HepG2 (cell line): ENCODE results near the gene TMEM39B. TPM values are rescaled to one million over a fixed set of nuclear protein-coding genes. Genes with fewer than 3 reads are reported as not detected.

Source experiments
- ATAC-seq: fragments of 200-7000 bp; cut with Tn5 transposase; 3 replicates; pipeline ENCODE4 v1.9.1; 2020; ENCODE audit warnings: mild to moderate bottlenecking, moderate library complexity
- BruUV-seq: library from RNA; stranded (reverse); fragments of 400-500 nt; replicated peaks from 2 replicates; lab custom pipeline; 2021; lab: Mats Ljungman, UMichigan
- CTCF ChIA-PET: fragments of 300-600 bp; formaldehyde crosslinking; extraction: SDS; loops from one replicate; lab custom pipeline; 2021; ENCODE audit warnings: low total read pairs, inconsistent platforms, low intra/inter-chr PET ratio; lab: Yijun Ruan, JAX
- POLR2A ChIA-PET: fragments of 350-600 bp; sonication (Branson Sonifier 250); formaldehyde crosslinking; loops from one replicate; lab custom pipeline; 2020; ENCODE audit warnings: antibody characterized with exemption, inconsistent platforms; lab: Yijun Ruan, JAX
- DNase-seq: peaks from one replicate; pipeline ENCODE4 v3.0.0-alpha.2; 2015; ENCODE audit warnings: low spot score
- FAIRE-seq: peaks from 3 replicates; lab custom pipeline; 2011; peaks lifted over from hg19 to GRCh38; lab: Jason Lieb, UNC
- H2AFZ ChIP-seq: one replicate; pipeline ENCODE4 v1.6.1; 2011; ENCODE audit warnings: low read length, inconsistent platforms
- H3K27ac ChIP-seq: fragments of 300-600 bp; 3 replicates; pipeline ENCODE4 v1.8.0; 2011; ENCODE audit warnings: mixed run types, mild to moderate bottlenecking, mixed read lengths, low read length, inconsistent platforms; ENCODE audit not compliant: insufficient read depth; ENCODE audit errors: extremely low read length
- H3K27me3 ChIP-seq, 2 experiments: fragments of 200-600 bp in 1 of 2; 2 replicates in 1 of 2; 3 replicates in 1 of 2; pipeline versions ENCODE4 v1.6.0 to v1.8.0; 2011; ENCODE audit warnings: low read length in 2 of 2, mild to moderate bottlenecking in 2 of 2, moderate library complexity in 2 of 2, inconsistent platforms in 1 of 2; ENCODE audit not compliant: insufficient read depth in 2 of 2, control insufficient read depth in 1 of 2
- H3K36me3 ChIP-seq, 2 experiments: fragments of 200-600 bp in 1 of 2; replicated peaks in 1 of 2; 2 replicates in 1 of 2; 3 replicates in 1 of 2; pipeline versions ENCODE4 v1.5.1 to v1.8.0; 2011; ENCODE audit warnings: low read length in 2 of 2, inconsistent platforms in 1 of 2; ENCODE audit not compliant: insufficient read depth in 2 of 2, control insufficient read depth in 1 of 2
- H3K4me1 ChIP-seq: 2 replicates; pipeline ENCODE4 v1.5.1; 2012; ENCODE audit warnings: low read length, inconsistent platforms; ENCODE audit not compliant: insufficient read depth
- H3K4me2 ChIP-seq: 2 replicates; pipeline ENCODE4 v1.6.0; 2011; ENCODE audit warnings: low read depth, low read length, inconsistent platforms
- H3K4me3 ChIP-seq, 3 experiments: fragments of 200-600 bp in 1 of 3; sonication (generic), shearing (Covaris generic) in 1 of 3; replicated peaks in 1 of 3; 2 replicates each; pipeline ENCODE4 v1.5.1; 2011 to 2016; ENCODE audit warnings: low read length in 3 of 3, inconsistent platforms in 2 of 3, low read depth in 2 of 3, mild to moderate bottlenecking in 2 of 3, control low read depth in 1 of 3, mixed read lengths in 1 of 3; ENCODE audit not compliant: insufficient read depth in 1 of 3
- H3K79me2 ChIP-seq: one replicate; pipeline ENCODE4 v1.6.1; 2011; ENCODE audit warnings: low read length, inconsistent platforms; ENCODE audit not compliant: insufficient read depth
- H3K9ac ChIP-seq: 2 replicates; pipeline ENCODE4 v1.6.0; 2011; ENCODE audit warnings: mild to moderate bottlenecking, low read depth, low read length, inconsistent platforms; ENCODE audit not compliant: insufficient read depth
- H3K9me3 ChIP-seq: 2 replicates; pipeline ENCODE4 v1.5.1; 2012; ENCODE audit warnings: mild to moderate bottlenecking, low read length
- H4K20me1 ChIP-seq: 2 replicates; pipeline ENCODE4 v1.6.0; 2011; ENCODE audit warnings: inconsistent platforms, mild to moderate bottlenecking, low read length, moderate library complexity; ENCODE audit not compliant: insufficient read depth
- BRD4 ChIP-seq: sonication (generic); formaldehyde crosslinking; IDR thresholded peaks from 2 replicates; pipeline ENCODE4 v1.4.0; 2020; ENCODE audit warnings: missing genetic modification reagents
- GZF1 ChIP-seq: sonication (generic); formaldehyde crosslinking; IDR thresholded peaks from 2 replicates; pipeline ENCODE4 v1.5.1; 2020; ENCODE audit warnings: mild to moderate bottlenecking, missing genetic modification reagents
- HDAC6 ChIP-seq: fragments of 200-600 bp; sonication (generic); IDR thresholded peaks from 2 replicates; pipeline ENCODE4 v1.7.0; 2017; ENCODE audit warnings: mild to moderate bottlenecking, antibody characterized with exemption, low read length, low read depth
- HMG20A ChIP-seq: IDR thresholded peaks from 2 replicates; pipeline ENCODE4 v1.6.1; 2016; ENCODE audit warnings: borderline replicate concordance
- IKZF1 ChIP-seq: fragments of 450-650 bp; IDR thresholded peaks from 2 replicates; pipeline ENCODE4 v1.7.1; 2016
- IRX3 ChIP-seq: sonication (generic); formaldehyde crosslinking; IDR thresholded peaks from 2 replicates; pipeline ENCODE4 v1.8.1; 2023; ENCODE audit warnings: mild to moderate bottlenecking, low read depth, missing genetic modification reagents, borderline replicate concordance
- MED13 ChIP-seq: sonication (generic); formaldehyde crosslinking; IDR thresholded peaks from 2 replicates; pipeline ENCODE4 v1.5.0; 2020; ENCODE audit warnings: missing genetic modification reagents
- MEIS1 ChIP-seq: sonication (generic); formaldehyde crosslinking; IDR thresholded peaks from 2 replicates; pipeline ENCODE4 v1.9.0; 2021; ENCODE audit warnings: mild to moderate bottlenecking, missing genetic modification reagents, moderate library complexity, borderline replicate concordance
- MIER3 ChIP-seq: IDR thresholded peaks from 2 replicates; pipeline ENCODE4 v1.6.1; 2016; ENCODE audit warnings: missing compliant biosample characterization, borderline replicate concordance
- ZKSCAN1 ChIP-seq: fragments of 150-350 bp; IDR thresholded peaks from 2 replicates; pipeline ENCODE4 v1.6.1; 2014; ENCODE audit warnings: low read length
- ZNF253 ChIP-seq: sonication (generic); formaldehyde crosslinking; IDR thresholded peaks from 2 replicates; pipeline ENCODE4 v1.8.0; 2022; ENCODE audit warnings: mild to moderate bottlenecking, missing genetic modification reagents, borderline replicate concordance
- ZNF331 ChIP-seq: sonication (generic); formaldehyde crosslinking; IDR thresholded peaks from 2 replicates; pipeline ENCODE4 v1.4.0; 2020; ENCODE audit warnings: missing genetic modification reagents
- ZNF607 ChIP-seq: sonication (generic); formaldehyde crosslinking; IDR thresholded peaks from 2 replicates; pipeline ENCODE4 v1.5.1; 2020; ENCODE audit warnings: missing genetic modification reagents, mild to moderate bottlenecking, borderline replicate concordance
- ZNF784 ChIP-seq: sonication (generic); formaldehyde crosslinking; IDR thresholded peaks from 2 replicates; pipeline ENCODE4 v1.5.1; 2020; ENCODE audit warnings: missing genetic modification reagents, mild to moderate bottlenecking, borderline replicate concordance
- WGBS: methylation state at CpG from one replicate; pipeline ENCODE4 v1.1.6; 2017; ENCODE audit warnings: low lambda C conversion rate; 5-methylcytosine and 5-hydroxymethylcytosine counted together
- in situ Hi-C: cut with HindIII; loops from 2 replicates; pipeline ENCODE4 v1.10.0; 2017; ENCODE audit warnings: low pct_unique_long_range_greater_than_20kb; ENCODE audit not compliant: extremely low pct_ligation_motif_present
- intact Hi-C: fragments of 100-400 bp; cut with micrococcal nuclease; formaldehyde crosslinking; loops from one replicate; pipeline ENCODE4 v1.10.0; 2022; ENCODE audit not compliant: unreplicated experiment
- polyA plus RNA-seq, 8 experiments: library from polyadenylated mRNA; depleted of rRNA in 3 of 8; stranded (reverse) in 7 of 8; unstranded in 1 of 8; fragments of >200 nt; fragmentation: Illumina TruSeq in 4 of 8; extraction: Trizol in 4 of 8; gene quantifications; 2 replicates each; pipeline versions ENCODE4 v1.2.1 to v1.2.3, GENCODE V29; 2011 to 2016; ENCODE audit warnings: low read depth in 4 of 8, missing spikeins in 1 of 8, mixed read lengths in 1 of 8; ENCODE audit not compliant: insufficient read depth in 1 of 8
- total RNA-seq, 5 experiments: library from RNA; depleted of rRNA; stranded (reverse); fragments of >200 nt; fragmentation: Illumina TruSeq; extraction: Trizol; gene quantifications; 2 replicates each; pipeline ENCODE4 v1.2.3, GENCODE V29; 2016; ENCODE audit warnings: low read depth in 1 of 5
- TF ChIP-seq, protein P1 (sequence below): sonication (generic); formaldehyde crosslinking; IDR thresholded peaks from 2 replicates; pipeline ENCODE4 v1.4.0; 2020; ENCODE audit warnings: mild to moderate bottlenecking, missing genetic modification reagents
- TF ChIP-seq, protein P2 (sequence below): IDR thresholded peaks from 2 replicates; pipeline ENCODE4 v1.6.1; 2016; ENCODE audit warnings: low read depth, borderline replicate concordance

Gene TMEM39B
- total and polyA plus RNA-seq, 2 of the 13 experiments (the other 11 are each of a cell fraction or from before 2014, with no cell fraction given), result 4.9 to 10.4 TPM

- Histone ChIP-seq H3K36me3 (peaks cover 14 to 52% of the 10 kb centered on the region in 2 experiments), H3K9me3 (no peaks in the 10 kb centered on the region), H3K4me1 (no peaks in the 10 kb centered on the region)
- in situ Hi-C loops, result no loop called here
- ATAC-seq, result no peak
- TF ChIP-seq MEIS1 (CRISPR knock-in tag), result no peak
- TF ChIP-seq ZKSCAN1, result no peak
- TF ChIP-seq, protein P1, sequence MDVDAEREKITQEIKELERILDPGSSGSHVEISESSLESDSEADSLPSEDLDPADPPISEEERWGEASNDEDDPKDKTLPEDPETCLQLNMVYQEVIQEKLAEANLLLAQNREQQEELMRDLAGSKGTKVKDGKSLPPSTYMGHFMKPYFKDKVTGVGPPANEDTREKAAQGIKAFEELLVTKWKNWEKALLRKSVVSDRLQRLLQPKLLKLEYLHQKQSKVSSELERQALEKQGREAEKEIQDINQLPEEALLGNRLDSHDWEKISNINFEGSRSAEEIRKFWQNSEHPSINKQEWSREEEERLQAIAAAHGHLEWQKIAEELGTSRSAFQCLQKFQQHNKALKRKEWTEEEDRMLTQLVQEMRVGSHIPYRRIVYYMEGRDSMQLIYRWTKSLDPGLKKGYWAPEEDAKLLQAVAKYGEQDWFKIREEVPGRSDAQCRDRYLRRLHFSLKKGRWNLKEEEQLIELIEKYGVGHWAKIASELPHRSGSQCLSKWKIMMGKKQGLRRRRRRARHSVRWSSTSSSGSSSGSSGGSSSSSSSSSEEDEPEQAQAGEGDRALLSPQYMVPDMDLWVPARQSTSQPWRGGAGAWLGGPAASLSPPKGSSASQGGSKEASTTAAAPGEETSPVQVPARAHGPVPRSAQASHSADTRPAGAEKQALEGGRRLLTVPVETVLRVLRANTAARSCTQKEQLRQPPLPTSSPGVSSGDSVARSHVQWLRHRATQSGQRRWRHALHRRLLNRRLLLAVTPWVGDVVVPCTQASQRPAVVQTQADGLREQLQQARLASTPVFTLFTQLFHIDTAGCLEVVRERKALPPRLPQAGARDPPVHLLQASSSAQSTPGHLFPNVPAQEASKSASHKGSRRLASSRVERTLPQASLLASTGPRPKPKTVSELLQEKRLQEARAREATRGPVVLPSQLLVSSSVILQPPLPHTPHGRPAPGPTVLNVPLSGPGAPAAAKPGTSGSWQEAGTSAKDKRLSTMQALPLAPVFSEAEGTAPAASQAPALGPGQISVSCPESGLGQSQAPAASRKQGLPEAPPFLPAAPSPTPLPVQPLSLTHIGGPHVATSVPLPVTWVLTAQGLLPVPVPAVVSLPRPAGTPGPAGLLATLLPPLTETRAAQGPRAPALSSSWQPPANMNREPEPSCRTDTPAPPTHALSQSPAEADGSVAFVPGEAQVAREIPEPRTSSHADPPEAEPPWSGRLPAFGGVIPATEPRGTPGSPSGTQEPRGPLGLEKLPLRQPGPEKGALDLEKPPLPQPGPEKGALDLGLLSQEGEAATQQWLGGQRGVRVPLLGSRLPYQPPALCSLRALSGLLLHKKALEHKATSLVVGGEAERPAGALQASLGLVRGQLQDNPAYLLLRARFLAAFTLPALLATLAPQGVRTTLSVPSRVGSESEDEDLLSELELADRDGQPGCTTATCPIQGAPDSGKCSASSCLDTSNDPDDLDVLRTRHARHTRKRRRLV (CRISPR knock-in tag), result no peak
- TF ChIP-seq MIER3 (CRISPR knock-in tag), result no peak
- TF ChIP-seq HMG20A, result no peak
- TF ChIP-seq HDAC6, result no peak
- no peak for TF ChIP-seq GZF1 (CRISPR knock-in tag)
- no peak for TF ChIP-seq ZNF784 (CRISPR knock-in tag)
- no peak for TF ChIP-seq BRD4 (CRISPR knock-in tag)
- no peak for TF ChIP-seq ZNF607 (CRISPR knock-in tag)
- TF ChIP-seq ZNF331 (CRISPR knock-in tag), result no peak
- TF ChIP-seq IKZF1, result no peak
- TF ChIP-seq IRX3 (CRISPR knock-in tag), result no peak
- TF ChIP-seq, protein P2, sequence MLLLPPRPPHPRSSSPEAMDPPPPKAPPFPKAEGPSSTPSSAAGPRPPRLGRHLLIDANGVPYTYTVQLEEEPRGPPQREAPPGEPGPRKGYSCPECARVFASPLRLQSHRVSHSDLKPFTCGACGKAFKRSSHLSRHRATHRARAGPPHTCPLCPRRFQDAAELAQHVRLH (CRISPR knock-in tag), result no peak
- TF ChIP-seq ZNF253, result no peak
- no peak for TF ChIP-seq MED13
- TF ChIP-seq, all 625 proteins: peak for 0
- Histone ChIP-seq H4K20me1 (peaks cover 41% of the 10 kb centered on the region), H3K4me3 (no peak overlapping the region), H3K27me3 (no peaks in the 10 kb centered on the region), H2AFZ (no peak overlapping the region), H3K4me2 (no peak overlapping the region), H3K9ac (no peak overlapping the region), H3K79me2 (peaks cover 89% of the 10 kb centered on the region), H3K27ac (no peak overlapping the region)
- WGBS, result 98% methylated on average over 3 of the region's 3 CpGs
- intact Hi-C loops, result no loop called here
- CTCF ChIA-PET, result no interaction called here
- DNase-seq, result no peak
- no TSS peak for BruUV-seq
- no peak for FAIRE-seq
- POLR2A ChIA-PET, result no interaction called here
Observed at GRCh38 chr1:32028746-32029145, 44.0 kb upstream of the TMEM39B start.
